NOMO-1 treated with dmso at 0.1 percent for 144 hours (cell line): ENCODE data around the gene LRP2.
"Not testable (repeated sequence)": the region's sequence is repeated elsewhere in the genome, so short reads cannot be mapped to it uniquely, and the experiment has no call there.

Experiments
- DNase-seq: peaks from one replicate; lab custom pipeline; 2025; ENCODE audit not compliant: unreplicated experiment; lab: John Stamatoyannopoulos, UW

The LRP2 gene

GRCh38 chr2:169348321-169349024 is 13.9 kb downstream of the LRP2 start:
- DNase-seq = no peak

GRCh38 chr2:169345486-169346437 is 16.6 kb downstream of the LRP2 start:
- DNase-seq = no peak

DNA sequence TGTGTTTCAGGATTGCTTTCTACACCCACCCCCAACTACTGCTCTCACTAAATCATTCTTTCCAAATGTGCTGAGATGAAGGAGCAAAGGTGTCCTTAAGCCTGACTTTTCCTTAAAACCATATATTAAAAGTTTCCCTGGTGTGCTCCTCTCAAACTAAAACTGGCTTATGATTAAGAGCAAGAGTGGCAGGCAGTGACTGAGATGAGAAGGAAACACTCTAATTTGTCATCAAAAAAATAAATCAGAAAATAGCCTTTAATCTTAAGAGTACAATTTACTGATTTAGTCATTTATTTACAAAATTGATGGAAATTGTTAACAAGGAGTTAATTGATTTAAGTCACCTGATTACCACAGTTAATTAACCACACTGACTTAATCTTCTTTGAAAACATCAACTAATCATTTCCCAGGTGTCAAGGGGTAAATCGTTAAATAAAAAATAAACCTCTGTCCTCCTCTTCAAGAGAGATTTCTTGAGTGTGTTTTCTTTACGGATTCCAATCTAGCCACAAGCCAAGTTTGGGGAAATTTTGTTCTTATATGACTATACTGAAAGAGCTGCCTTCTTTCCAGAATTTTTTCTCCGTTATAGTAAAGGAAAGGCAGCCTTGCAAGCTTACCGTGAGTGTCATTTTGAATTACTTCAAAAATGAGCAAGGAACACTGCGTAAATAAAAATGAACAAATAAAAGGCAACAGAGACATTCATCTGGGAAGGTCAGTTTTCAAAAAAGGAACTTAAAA is 17.4 kb downstream of the LRP2 start:
- DNase-seq = no peak

GRCh38 chr2:169343202-169343601 is 19.1 kb downstream of the LRP2 start:
- DNase-seq = no peak

- DNase-seq = no peak
Observed at GRCh38 chr2:169339657-169340056, 22.7 kb downstream of the LRP2 start.

GRCh38 chr2:169336695-169337094 is 25.6 kb downstream of the LRP2 start:
- no peak for DNase-seq

DNA sequence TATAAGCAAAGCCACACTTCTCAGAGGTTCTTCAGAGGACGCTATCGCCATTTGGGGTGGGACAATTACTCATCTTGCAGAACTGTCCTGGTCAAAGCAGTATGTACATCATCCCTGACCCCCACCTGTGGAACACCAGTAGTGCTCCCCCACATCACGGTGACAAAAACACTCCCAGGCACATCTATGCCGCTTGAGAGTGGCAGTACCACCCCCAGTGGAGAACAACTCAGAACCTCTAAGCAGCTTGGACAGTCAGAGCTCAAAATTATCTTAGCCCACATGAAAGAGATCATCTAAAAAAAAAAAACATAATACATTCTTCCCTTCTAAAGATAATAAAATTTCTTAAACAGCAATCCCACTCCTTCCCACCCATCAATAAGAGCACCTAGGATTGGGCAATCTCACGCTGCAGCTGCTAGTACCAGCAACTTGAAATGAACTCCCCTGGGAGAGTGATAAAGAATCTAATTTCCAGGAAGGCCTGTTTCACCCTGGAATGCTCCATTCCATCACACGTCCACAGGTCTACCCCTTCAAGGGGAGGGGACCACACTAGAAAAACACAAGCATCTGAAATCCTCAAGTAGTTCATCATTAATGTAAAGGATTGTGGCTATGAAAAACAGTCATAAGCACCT is 31.7 kb downstream of the LRP2 start:
- DNase-seq = no peak

- DNase-seq = no peak
Observed at GRCh38 chr2:169329688-169330554, 32.4 kb downstream of the LRP2 start.

DNA sequence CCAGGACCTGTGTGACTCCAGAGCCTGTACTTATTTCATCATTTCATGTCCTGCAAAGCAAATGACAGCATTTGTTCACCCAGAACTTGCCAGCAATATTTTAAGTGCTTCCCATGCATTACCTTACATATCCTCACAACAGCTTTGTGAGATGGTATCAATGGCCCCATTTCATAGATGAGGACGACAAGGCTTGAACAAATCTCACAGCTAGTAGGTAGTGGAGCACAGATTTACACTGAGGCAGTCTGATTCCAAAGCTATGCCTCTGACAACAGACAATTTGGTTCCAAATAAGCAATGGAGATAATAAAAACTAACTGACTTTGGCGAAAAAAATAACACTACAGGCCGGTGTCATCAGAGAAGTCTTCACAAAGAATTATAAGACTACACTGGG is 33.5 kb downstream of the LRP2 start:
- DNase-seq = no peak

GRCh38 chr2:169327837-169328236 is 34.5 kb downstream of the LRP2 start:
- DNase-seq = not testable (repeated sequence)

DNA sequence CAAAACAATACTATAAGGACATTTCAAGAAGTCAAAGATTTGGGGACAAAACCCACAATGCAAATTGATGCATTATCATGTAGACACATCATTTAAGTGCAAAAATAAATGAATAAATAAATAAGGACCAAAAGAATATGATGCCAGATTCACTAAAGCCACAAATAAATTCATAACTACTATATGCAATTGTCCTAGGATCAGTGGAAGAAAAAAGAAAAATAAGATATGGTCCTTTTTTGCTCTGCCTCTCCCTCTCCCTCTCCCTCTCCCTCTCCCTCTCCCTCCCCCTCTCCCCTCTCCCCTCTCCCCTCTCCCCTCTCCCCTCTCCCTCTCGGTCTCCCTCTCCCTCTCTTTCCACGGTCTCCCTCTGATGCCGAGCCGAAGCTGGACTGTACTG is 36.4 kb downstream of the LRP2 start:
- not testable (repeated sequence) for DNase-seq

- DNase-seq = no peak
Observed at GRCh38 chr2:169324581-169325260, 37.6 kb downstream of the LRP2 start.

- DNase-seq = no peak
Observed at GRCh38 chr2:169323841-169324240, 38.5 kb downstream of the LRP2 start.

- no peak for DNase-seq
Observed at GRCh38 chr2:169320561-169320960, 41.8 kb downstream of the LRP2 start.

DNA sequence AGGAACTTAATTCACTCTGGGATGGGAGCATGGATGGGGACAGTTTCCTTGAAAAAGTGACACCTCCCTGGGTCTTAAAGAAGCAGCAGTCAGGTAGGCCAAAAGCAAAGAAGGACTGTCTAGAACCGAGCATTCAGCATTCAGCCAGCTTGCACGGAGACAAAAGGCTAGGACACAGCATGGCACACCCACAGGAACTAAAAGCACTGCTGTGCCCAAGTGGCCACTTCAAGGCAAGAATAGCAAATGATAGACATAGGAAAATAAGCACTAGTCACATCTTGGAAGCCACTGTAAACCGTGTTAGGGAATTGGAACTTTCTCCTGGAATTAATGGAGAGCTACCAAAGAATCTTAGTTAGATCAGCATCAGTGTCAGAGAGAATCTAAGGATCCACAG is 47.0 kb downstream of the LRP2 start:
- no peak for DNase-seq

- DNase-seq = not testable (repeated sequence)
Observed at GRCh38 chr2:169308349-169308748, 54.0 kb downstream of the LRP2 start.

DNA sequence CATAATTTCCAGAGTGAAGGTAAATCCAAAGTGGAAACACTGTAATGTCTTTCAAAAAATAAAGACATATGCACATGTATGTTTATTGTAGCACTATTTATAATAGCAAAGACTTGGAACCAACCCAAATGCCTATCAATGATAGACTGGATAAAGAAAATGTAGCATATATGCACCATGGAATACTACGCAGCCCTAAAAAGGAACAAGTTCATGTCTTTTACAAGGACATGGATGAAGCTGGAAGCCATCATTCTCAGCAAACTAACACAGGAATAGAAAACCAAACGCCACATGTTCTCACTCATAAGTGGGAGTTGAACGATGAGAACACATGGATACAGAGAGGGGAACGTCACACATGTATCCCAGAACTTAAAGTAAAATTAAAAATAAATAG is 57.6 kb downstream of the LRP2 start:
- DNase-seq = not testable (repeated sequence)

DNA sequence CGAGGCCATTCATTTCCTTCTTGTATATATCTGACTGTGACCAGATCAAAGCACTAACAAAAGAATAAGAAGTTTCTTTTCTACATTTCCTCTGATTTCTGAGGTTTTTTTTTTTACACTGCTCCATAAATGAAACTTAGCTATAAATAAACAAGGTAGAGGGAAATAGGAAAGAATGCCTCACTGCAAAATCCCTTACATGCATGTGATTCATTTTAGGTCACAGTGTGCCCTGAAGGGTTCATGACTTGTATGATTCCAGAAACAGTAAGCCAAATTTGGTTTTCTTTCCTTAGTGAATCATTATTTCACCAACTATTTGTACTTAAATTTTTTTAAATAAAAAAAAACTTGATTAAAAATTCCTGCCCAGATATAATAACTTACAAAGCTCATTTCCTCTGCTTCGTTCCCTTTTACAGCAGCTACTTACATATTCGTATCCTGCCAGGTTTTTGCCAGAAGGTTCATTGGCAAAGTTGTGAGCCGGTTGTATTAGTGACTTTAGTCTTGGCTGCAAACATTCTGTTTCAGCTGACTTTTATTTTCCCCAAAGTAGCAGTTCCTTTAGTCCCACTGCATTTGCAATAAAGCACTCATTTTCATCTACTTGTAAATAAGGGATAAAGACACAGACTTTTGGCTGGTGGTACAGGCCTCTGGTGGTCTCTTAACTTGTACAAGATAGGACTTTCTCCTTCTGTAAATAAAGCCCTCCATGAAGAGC is 58.6 kb downstream of the LRP2 start:
- no peak for DNase-seq

- no peak for DNase-seq
Observed at GRCh38 chr2:169302364-169302763, 60.0 kb downstream of the LRP2 start.
